IPS DF 4.7 (cell line): Measurements from ENCODE around the gene HRH3.

Experiments
- DNase-seq: peaks from one replicate; pipeline ENCODE4 v3.0.0-alpha.2; 2013; ENCODE audit warnings: low spot score; ENCODE audit errors: extremely low read depth

The HRH3 gene

GRCh38 chr20:62219992-62220665, at the start of gene HRH3:
HRH3 (minus strand) TSS chr20:62220278; CDS start chr20:62219970, 308 bp downstream.
- no peak for DNase-seq

DNA sequence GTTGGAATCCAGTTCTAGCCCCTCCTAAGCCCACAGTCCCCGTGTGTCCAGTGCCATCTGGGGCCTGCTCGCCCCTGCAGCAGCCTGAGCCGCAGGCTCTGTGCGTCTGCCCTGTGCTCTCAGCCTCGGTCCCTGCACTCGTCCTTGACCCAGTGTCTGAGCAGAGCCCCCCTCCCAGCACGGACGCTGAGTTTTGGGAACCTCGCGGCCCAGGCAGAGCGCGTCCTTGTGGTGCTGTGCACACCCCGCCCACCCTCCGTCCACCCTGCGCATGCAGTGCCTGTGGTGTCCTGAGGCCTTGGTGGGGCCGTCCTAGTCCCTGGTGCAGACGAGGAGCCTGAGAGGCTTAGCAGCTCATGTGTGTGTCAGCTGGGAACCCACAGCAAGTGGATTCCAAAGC, 49.8 kb upstream of the HRH3 start:
- no peak for DNase-seq

- no peak for DNase-seq
These were observed 49.3 kb upstream of the HRH3 start for GRCh38 chr20:62269378-62269777.

DNA sequence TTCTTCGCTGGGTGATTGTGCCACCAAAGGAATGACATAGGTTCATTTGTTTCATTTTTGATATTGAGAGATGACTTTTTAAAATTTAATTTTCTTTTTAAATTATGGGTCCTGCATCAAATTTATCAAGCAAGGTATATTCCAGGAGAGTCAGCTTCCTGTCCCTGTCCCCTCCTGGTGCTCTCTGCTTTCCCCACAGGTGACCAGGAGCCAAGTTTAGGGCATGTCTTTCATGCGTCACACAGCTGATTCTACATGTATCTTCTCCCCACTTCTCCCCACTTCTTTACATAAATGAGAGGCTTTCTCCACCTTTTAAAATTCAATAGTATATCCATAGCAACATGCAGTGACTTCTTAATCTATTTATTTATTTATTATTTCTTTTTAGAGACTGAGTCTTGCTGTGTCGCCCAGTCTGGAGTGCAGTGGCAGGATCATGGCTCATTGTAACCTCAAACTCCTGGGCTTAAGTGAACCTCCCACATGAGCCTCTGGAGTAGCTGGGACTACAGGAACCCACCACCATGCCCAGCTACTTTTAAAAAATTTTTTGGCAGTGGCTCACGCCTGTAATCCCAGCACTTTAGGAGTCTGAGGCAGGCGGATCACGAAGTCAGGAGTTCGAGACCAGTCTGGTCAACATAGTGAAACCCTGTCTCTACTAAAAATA, 48.3 kb upstream of the HRH3 start:
- DNase-seq: no peak

DNA sequence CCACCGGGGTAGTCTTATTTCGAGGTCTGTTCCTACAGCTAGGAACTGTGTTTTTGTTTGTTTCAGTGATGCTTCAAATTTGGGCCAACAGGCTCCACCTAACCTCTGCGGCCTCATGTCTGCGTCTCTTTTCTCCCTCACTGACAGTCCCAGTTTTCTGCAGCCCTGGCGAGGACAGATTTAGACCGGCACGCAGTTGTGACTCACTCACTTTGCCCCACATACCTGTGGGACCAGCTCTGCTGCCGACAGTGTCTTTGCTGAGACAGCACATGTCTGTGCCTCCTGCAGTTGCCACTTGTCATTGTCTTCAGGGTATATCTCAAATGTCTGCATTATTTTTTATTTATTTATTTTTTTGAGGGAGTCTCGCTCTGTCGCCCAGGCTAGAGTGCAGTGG, 47.5 kb upstream of the HRH3 start:
- DNase-seq: no peak

DNA sequence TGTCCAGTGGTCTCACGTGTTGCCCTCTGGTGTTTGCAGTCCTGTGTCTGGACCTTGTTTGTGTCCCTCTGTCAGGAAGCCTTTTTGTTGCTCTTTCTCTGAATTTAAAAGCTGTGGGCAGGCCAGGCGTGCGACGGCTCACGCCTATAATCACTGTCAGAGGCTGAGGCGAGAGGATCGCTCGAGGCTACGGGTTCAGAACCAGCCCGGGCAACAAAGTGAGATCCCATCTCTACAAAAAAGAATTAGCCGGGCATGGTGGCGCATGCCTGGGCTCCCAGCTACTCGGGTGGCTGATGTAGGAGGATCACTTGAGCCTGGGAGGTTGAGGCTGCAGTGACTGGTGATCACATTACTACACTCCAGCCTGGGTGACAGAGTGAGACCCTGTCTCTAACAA, 46.8 kb upstream of the HRH3 start:
- no peak for DNase-seq

- no peak for DNase-seq
These were observed 46.3 kb upstream of the HRH3 start for GRCh38 chr20:62266340-62266739.

DNA sequence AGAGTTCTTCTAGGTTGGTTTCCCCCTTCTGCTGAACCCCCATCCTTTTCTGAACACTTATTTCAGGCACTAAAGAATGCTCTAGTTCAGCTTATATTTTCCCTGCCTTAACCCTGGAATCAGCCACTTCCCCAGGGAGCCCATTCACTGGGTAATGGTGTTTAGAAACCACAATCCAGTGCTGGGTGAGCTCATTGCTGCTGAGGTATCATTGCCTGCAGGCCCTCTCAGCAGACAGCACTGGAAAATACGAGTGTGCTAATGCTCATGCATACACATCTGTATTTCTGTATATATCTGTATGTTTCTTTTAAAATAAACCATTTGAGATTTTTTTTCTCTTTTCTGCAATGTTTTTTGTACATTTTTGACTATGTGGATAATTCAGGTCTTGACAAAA, 45.3 kb upstream of the HRH3 start:
- no peak for DNase-seq

- no peak for DNase-seq
These were observed 43.3 kb upstream of the HRH3 start for GRCh38 chr20:62263396-62263795.

GRCh38 chr20:62262064-62262463, 42.0 kb upstream of the HRH3 start:
- DNase-seq: no peak

DNA sequence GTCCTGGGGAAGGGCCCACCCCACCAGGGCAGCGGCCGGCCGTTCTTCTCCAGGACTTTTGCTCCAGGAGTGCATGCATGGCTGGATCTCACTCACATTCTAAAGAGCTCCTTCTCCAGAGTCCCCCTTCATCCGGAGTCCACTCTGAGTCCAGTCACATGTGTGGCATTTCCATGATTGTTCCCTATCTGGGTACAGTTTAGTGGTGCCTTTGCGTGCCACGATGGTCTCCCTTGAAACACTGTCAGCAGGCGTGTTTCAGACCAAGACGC, 39.2 kb upstream of the HRH3 start:
- no peak for DNase-seq

- no peak for DNase-seq
These were observed 38.6 kb upstream of the HRH3 start for GRCh38 chr20:62258499-62259293.

DNA sequence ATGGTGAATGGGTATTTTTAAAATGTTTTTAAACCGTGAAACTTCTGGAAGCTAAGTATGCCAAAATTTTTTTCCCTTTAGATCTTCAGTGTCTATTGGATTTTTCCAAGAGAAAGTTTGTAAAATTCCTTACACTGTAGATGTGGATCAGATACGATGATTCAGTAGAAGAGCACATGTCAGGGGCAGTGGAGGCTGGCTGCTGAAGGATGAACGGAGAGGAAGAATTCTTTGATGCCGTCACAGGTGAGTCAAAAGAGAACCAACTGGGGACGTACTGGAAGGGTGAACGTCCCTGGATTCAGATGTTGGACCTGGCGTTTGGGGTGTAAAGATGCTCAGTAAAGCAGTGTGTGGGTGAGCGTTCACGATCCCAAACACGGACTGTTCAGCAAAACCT, 35.9 kb upstream of the HRH3 start:
- DNase-seq: no peak

DNA sequence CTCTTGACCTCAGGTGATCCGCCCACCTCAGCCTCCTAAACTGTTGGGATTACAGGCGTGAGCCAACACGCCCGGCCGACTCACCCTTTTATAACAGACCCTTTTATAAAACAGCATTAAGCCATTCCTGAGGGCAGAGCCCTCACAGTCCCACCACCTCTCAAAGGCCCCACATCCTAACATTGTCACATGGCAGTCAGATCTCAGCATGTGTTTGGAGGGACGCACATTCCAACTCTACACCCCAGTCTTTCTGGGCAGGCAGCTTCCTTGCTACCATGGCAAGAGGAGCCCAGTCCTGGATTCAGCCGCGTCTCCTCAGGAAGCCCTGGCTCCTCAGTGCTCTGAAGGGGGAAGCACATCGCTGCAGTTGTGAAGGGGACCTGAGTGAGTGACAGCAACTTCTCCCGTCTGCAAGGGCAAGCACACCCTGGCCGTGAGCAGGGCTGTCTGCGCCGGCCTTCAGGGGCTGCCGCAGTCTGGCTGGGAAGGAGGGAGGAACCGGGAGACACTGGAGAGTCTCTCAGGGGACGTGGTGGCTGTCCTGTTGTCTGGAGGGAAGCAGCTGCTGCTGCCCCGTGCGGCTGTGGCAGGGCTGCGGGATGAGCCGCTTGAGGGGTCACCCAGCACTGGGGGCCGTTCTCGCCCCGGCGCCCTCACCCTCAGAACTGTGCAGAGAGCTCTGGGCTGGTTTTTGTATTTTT, 34.1 kb upstream of the HRH3 start:
- no peak for DNase-seq

DNA sequence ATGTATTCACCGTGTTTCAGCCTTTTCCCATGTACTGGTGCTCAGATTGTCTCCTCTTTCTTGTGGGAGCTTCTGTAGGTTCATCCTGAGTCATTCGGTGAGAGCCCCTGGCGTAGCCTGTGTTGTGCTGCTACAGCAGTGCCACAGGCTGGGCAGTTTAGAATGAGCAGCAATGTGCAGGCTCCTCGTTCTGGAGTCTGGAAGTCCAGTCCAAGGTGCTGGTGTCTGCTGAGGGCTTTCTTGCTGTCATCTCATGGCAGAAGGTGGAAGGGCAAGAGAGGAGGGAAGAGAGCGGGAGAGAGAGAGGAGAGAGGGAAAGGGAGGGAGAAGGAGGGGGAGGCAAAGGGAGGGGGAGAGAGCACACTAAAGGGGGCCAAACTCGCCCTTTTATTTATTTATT, 33.3 kb upstream of the HRH3 start:
- no peak for DNase-seq

- no peak for DNase-seq
These were observed 32.4 kb upstream of the HRH3 start for GRCh38 chr20:62252342-62252966.

DNA sequence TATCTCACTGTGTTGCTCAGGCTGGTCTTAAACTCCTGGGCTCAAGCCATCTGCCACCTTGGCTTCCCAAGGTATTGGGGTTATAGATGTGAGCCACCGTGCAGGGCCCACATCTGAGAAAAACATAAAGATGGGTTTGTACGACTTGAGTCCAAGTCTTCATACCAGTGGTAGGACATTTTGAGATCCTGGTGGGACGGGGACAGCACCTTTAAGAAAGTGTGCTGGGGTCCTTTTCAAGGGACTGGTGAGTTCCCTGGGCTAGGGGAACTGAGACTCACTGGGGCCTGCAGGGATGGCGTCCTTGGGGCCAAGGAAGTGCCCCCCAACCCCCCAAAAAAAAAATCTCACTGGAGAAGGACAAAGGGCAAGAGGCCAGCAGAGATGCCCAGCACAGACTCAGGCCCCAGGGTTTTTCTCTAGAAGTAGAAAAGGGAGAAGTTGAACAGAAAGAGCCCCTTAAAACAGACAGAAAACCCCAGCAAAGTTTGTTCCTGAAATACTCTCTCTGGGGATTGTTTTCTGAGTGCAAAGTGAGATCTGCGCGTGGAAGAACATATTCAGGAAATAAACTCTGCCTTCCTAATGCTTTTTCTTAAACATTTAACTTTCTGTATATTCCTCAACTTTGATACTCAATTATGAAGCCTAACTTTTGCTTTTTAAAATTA, 28.9 kb upstream of the HRH3 start:
- DNase-seq: no peak

DNA sequence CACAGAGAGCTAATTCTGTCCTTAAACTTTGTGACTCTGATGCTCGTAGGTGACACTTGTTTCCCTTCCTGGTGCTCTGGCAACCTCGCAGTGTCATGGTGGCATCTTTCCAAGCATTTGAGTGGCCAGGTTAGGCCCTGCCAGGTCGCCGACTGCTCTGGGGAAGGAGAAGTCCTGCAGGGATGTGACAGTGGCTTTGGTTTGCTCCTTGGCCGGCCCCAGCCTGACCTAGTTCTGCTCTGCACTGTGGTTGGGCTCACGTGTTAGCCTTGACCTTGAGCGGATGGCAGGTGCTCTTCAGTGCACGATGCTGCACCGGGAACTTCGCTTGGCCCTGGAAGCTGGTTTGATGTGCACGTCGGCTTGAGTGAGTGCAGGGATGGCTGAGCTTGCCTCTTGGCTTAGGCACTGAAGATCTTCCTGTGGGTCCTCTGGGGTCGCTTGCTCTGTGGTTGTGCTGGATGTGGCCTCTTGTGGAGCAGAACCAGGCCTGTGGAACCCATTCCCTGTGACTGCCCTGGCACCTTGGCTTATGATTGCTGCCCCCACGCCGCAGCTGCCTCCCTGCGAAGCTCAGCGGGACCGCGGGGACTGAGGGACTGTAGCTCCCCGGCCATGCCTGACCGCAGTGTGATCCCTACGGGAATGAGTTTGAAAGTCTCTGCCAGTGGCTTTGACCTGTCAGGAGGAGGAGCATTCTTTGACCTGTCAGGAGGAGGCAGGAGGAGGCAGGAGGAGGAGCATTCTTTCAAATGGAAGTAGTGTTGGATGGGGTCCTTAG, 27.0 kb upstream of the HRH3 start:
- no peak for DNase-seq

DNA sequence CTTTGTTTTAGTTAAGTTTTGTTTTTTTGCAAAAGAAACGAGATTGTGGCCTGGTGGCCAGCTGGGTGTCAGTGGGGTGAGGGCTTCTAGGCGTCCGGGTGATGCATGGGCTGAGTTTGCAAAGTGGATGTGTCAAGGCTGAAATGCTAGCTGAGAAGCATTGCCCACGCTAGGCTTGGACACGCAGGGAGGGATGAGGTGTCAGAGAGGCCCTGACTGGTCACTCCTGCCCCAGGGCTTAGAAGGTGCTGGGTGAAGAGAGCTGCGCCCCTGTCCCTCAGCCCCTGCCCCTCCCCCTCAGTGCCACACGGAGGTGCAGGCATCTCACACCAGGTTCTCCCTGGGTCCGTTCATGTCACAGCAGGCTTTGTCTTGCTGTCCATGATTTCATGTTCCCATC, 26.4 kb upstream of the HRH3 start:
- DNase-seq: no peak

DNA sequence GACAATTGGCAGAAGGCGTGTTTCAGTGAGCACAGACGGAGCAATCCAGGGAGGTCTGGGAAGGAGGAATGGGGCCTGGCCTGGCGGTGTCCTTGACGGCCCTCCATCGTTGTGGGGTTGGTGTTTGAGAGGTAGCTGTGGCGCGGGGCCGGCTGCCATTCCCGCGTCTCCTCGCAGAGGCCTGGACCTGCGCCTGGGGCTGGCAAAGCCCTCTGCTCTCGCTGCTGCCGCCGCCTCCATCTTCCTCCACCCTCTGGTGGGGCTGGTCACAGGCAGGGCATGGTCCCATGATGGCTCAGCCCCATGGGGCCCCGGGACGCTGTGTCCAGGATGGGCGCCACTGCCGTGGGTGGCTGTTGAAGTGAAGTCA, 25.8 kb upstream of the HRH3 start:
- DNase-seq: no peak
